GM18907 (cell line): ENCODE results near the gene NPHS2.
A peak's percentile ranks its signal among the peaks of the same experiment; 100 is the strongest.
"Not testable (repeated sequence)": the region's sequence is repeated elsewhere in the genome, so short reads cannot be mapped to it uniquely, and the experiment has no call there.

Experiments used
- ATAC-seq: cut with Tn5 transposase; IDR thresholded peaks from one replicate; pipeline ENCODE4 v1.9.1; 2021; ENCODE audit warnings: mild to moderate bottlenecking, moderate library complexity; ENCODE audit not compliant: unreplicated experiment

NPHS2 gene

DNA sequence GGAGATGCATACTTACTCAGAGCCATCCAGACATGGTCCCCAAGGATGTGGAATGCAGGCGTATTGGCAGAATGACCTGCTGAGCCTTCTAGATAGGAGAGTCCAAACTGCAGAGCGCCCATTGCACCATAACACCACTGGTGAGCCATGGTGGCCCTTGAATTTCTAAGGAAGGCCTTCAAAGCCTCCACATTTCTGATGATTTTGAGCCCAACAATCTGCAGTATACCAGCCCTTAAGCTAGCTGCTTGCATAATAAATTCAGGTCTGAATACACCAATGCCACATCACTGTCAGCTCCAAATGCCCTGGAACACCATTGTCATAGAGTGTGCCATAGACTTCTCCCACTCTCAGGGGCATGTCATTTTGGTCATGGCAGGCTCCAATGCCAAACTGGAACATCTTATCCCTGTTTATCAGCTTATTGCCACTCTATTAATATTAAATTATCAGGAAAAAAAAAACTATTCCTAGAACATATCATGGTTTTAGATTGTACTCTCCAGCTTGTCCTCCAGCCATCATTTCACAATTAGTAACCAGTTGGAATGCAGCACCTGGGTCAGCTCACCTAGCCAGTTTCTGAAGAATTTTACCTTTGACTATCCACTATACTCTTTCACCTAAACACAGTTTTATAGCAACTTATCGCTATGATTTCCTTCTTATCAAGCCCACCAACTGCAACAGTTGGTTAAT lies 26.9 kb downstream of the NPHS2 start:
- no peak for ATAC-seq

GRCh38 chr1:179547021-179547535 lies 28.7 kb downstream of the NPHS2 start:
- no peak for ATAC-seq

DNA sequence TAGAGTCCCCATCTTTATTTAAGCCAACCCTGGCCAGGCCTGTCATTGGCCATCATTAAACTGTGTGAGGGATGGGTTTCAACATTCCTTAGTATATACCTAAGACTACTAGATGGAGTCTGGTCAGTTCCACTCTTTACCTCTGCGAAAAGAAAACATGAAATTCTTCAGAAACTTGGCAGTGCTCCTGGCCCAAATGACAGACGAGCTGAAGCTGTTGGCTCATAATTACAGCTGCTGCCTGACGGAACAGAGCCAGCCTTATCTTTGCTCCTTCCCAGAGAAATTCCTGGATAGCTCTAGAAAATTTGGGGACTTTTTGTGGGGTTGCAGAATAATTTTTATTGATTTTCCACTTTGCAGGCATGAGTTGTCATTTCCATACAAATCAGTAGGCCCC lies 30.4 kb downstream of the NPHS2 start:
- no peak for ATAC-seq

DNA sequence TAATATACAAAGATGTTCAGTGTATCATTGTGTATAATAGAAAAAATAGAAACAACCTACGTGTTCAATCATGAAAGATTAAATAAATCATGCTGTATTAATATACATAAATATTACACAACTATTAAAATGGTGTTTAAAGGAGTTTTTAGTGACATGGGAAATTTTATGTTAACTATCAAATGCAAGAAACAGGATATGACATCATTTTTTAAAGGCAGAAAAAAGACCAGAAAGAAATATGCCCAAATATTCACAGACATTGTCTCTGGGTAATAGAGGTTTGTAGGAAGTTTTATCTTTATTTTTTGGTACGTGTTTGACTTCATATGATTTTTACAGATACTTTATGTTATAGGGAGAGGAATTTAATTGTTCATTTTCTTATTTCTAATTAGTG lies 34.0 kb downstream of the NPHS2 start:
- no peak for ATAC-seq

GRCh38 chr1:179530352-179530751 lies 45.4 kb downstream of the NPHS2 start:
- no peak for ATAC-seq

DNA sequence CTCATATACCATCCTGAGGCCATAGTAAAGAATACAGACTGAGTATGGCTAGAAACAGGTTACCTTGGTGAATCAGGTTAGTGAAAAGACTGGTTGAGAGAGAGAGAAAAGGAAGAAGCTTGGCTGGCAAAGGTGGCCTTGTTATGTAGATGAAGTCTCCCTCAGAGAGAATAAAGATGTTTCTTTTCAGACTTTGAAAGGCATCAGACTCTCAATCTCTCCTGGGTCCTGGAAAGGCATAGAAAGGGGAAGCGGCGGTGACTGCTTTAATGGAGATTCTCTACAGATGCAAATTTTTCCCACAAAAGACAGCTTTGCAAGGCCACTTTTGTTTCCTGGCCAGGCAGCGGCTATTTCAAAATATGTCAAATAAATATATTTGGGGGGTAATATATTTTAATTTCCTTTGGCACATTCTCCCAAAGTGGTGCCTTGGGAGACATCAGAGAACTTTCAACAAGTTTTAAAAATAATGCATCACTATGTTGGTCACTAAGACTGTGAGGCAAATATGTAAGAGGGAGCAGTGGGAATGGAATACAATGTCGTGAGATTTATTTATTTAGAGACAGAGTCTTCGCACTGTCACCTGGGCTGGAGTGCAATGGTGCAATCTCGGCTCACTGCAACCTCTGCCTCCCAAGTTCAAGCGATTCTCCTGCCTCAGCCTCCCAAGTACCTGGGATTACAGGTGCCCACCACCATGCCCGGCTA lies 46.1 kb downstream of the NPHS2 start:
- no peak for ATAC-seq

DNA sequence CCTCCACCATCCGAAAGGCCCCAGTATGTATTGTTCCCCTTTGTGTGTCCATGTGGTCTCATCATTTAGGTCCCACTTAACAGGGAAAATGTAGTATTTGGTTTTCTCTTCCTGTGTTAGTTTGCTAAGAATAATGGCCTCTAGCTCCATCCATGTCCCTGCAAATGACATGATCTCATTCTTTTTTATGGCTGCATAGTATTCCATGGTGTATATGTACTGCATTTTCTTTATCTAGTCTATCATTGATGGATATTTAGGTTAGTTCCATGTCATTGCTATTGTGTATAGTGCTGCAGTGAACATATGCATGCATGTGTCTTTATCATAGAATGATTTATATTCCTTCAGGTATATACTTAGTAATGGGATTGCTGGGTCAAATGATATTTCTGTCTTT lies 57.2 kb downstream of the NPHS2 start:
- not testable (repeated sequence) for ATAC-seq

GRCh38 chr1:179516976-179517705 lies 58.6 kb downstream of the NPHS2 start:
- no peak for ATAC-seq

DNA sequence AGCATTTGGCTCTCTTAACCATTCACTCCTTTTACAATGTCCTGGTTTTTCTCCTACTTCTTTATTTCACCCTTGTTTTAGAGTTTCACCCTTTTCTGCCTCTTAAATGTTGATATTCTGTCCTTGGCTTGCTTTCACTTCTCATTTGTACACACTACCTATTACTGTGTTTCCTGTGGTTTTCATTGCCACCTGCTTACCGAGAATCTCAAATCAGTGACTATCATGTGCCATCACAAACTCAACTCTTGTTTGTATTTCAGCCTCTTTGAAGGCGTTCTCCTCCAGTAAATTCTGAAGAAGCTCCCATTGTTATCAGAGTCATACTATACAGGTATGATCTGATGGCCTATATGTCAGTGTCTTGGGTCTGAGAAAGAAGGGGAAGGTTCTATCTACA lies 65.7 kb downstream of the NPHS2 start:
- ATAC-seq = peak; percentile 84

DNA sequence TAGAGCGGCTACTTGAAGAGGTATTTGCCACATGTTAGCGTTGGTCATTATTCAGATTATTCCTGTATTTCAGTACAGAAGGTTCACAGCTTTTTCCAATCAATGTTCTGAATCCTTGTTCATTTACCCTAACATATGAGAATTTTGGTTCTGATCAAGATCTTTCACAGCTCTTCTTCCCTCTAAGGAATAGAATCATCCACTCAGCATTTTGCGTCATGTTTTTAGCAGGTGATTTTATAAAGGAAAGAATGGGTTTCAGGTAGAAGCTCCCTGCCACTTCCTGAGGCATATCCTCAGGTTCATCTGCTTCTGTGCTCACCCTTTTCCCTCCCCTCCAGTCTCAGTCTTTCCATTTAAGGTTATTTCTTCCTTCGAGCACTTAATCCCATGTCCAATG lies 66.4 kb downstream of the NPHS2 start:
- no peak for ATAC-seq

GRCh38 chr1:179506199-179506598 lies 69.5 kb downstream of the NPHS2 start:
- no peak for ATAC-seq
